Neural cell (in vitro differentiated cells): ENCODE data around the gene RPS6KC1.

Source experiments
- EP300 ChIP-seq: fragments of 450-650 bp; conservative IDR thresholded peaks from 2 replicates; pipeline ENCODE4 v1.6.1; 2014; ENCODE audit warnings: antibody characterized with exemption, mild to moderate bottlenecking, moderate library complexity; ENCODE audit not compliant: poor library complexity, severe bottlenecking
- EZH2 ChIP-seq: fragments of 200-600, 300-800 bp; shearing (Covaris generic), sonication (generic); IDR thresholded peaks from 2 replicates; pipeline ENCODE4 v1.6.1; 2014; ENCODE audit warnings: antibody characterized with exemption, low read length, borderline replicate concordance, mild to moderate bottlenecking; ENCODE audit not compliant: insufficient read depth, poor library complexity, severe bottlenecking
- POLR2AphosphoS5 ChIP-seq: IDR thresholded peaks from 2 replicates; pipeline ENCODE4 v1.6.1; 2012
- RAD21 ChIP-seq: fragments of 450-650 bp; conservative IDR thresholded peaks from 2 replicates; pipeline ENCODE4 v1.6.1; 2014; ENCODE audit warnings: antibody characterized with exemption, mild to moderate bottlenecking, moderate library complexity
- REST ChIP-seq: IDR thresholded peaks from 2 replicates; pipeline ENCODE4 v1.6.1; 2012; ENCODE audit warnings: borderline replicate concordance
- SMC3 ChIP-seq: fragments of 450-650 bp; conservative IDR thresholded peaks from 2 replicates; pipeline ENCODE4 v1.6.1; 2014; ENCODE audit warnings: antibody characterized with exemption, mild to moderate bottlenecking, moderate library complexity; ENCODE audit not compliant: poor library complexity
- TAF1 ChIP-seq: IDR thresholded peaks from 2 replicates; pipeline ENCODE4 v1.6.1; 2012; ENCODE audit warnings: low read depth
- TF ChIP-seq, protein P1 (sequence below): fragments of 450-650 bp; IDR thresholded peaks from 2 replicates; pipeline ENCODE4 v1.5.1; 2014; ENCODE audit warnings: antibody characterized with exemption, mild to moderate bottlenecking, moderate library complexity; ENCODE audit not compliant: poor library complexity, severe bottlenecking

DNA sequence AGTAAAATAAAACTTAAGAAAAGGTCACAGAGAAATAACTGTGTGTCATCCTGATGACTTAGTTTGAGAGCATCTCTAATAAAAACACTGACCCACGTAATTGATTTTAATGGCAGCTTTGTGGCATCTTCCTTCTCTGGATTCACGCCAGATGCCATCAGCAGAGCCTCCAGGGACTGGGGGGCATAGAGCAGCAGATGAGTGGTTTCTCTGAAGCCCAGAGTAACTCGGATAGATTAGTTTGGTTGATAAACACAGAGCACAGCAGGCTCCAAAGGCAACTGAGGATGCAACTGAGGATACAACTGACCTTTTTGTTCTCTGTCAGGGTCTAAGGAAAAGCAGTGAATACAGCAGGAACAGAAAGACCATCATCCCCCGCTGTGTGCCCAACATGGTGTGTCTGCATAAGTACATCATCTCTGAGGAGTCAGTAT, 180.8 kb downstream of the RPS6KC1 start:
- TF ChIP-seq TAF1 (no peak), EP300 (no peak), REST (no peak), SMC3 (no peak), POLR2AphosphoS5 (no peak), RAD21 (no peak), EZH2 (no peak)
- TF ChIP-seq, protein P1, sequence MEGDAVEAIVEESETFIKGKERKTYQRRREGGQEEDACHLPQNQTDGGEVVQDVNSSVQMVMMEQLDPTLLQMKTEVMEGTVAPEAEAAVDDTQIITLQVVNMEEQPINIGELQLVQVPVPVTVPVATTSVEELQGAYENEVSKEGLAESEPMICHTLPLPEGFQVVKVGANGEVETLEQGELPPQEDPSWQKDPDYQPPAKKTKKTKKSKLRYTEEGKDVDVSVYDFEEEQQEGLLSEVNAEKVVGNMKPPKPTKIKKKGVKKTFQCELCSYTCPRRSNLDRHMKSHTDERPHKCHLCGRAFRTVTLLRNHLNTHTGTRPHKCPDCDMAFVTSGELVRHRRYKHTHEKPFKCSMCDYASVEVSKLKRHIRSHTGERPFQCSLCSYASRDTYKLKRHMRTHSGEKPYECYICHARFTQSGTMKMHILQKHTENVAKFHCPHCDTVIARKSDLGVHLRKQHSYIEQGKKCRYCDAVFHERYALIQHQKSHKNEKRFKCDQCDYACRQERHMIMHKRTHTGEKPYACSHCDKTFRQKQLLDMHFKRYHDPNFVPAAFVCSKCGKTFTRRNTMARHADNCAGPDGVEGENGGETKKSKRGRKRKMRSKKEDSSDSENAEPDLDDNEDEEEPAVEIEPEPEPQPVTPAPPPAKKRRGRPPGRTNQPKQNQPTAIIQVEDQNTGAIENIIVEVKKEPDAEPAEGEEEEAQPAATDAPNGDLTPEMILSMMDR = no peak
